H9 (cell line): Measurements from ENCODE around the gene EPS8L1. TPM values are rescaled to one million over a fixed set of nuclear protein-coding genes. Genes with fewer than 3 reads are reported as not detected.
"Not testable (repeated sequence)": the region's sequence is repeated elsewhere in the genome, so short reads cannot be mapped to it uniquely, and the experiment has no call there.

Experiments used
- DNase-seq: peaks from one replicate; pipeline ENCODE4 v3.0.0-alpha.2; 2017
- H2AFZ ChIP-seq: one replicate; pipeline ENCODE4 v1.6.1; 2013; ENCODE audit warnings: mild to moderate bottlenecking, low read length, control low read depth, moderate library complexity
- H2AK5ac ChIP-seq: 2 replicates; pipeline ENCODE4 v1.6.1; 2013; ENCODE audit warnings: low read length, control low read depth, mixed read lengths; ENCODE audit not compliant: insufficient read length
- H2BK120ac ChIP-seq: one replicate; pipeline ENCODE4 v1.6.1; 2013; ENCODE audit warnings: low read depth, mild to moderate bottlenecking, low read length, control low read depth, inconsistent platforms; ENCODE audit not compliant: poor library complexity, severe bottlenecking
- H2BK12ac ChIP-seq: 2 replicates; pipeline ENCODE4 v1.6.1; 2013; ENCODE audit warnings: low read length, control low read depth, mixed read lengths, low read depth; ENCODE audit not compliant: insufficient read length
- H2BK15ac ChIP-seq: 2 replicates; pipeline ENCODE4 v1.6.1; 2013; ENCODE audit warnings: low read depth, low read length, control low read depth
- H2BK20ac ChIP-seq: one replicate; pipeline ENCODE4 v1.6.1; 2013; ENCODE audit warnings: low read depth, mild to moderate bottlenecking, low read length, control low read depth, inconsistent platforms; ENCODE audit not compliant: poor library complexity, severe bottlenecking
- H2BK5ac ChIP-seq: 2 replicates; pipeline ENCODE4 v1.6.1; 2013; ENCODE audit warnings: low read length, control low read depth, mixed read lengths; ENCODE audit not compliant: insufficient read length
- H3K14ac ChIP-seq: 2 replicates; pipeline ENCODE4 v1.6.1; 2013; ENCODE audit warnings: low read length, control low read depth; ENCODE audit not compliant: insufficient read depth
- H3K18ac ChIP-seq: 2 replicates; pipeline ENCODE4 v1.6.1; 2013; ENCODE audit warnings: low read depth, mild to moderate bottlenecking, mixed read lengths, low read length, control low read depth; ENCODE audit not compliant: insufficient read length
- H3K23ac ChIP-seq: 2 replicates; pipeline ENCODE4 v1.6.1; 2013; ENCODE audit warnings: low read length, control low read depth, mixed read lengths, low read depth; ENCODE audit not compliant: insufficient read length
- H3K23me2 ChIP-seq: 2 replicates; pipeline ENCODE4 v1.6.1; 2013; ENCODE audit warnings: low read depth, mild to moderate bottlenecking, mixed read lengths, low read length, control low read depth; ENCODE audit not compliant: insufficient read length, poor library complexity, severe bottlenecking
- H3K27ac ChIP-seq: 2 replicates; pipeline ENCODE4 v1.5.1; 2013; ENCODE audit warnings: low read length, control low read depth, mixed read lengths, low read depth; ENCODE audit not compliant: insufficient read length
- H3K27me3 ChIP-seq: 2 replicates; pipeline ENCODE4 v1.6.1; 2013; ENCODE audit warnings: low read length, control low read depth, inconsistent platforms; ENCODE audit not compliant: insufficient read depth
- H3K4ac ChIP-seq: 2 replicates; pipeline ENCODE4 v1.6.1; 2013; ENCODE audit warnings: low read depth, mild to moderate bottlenecking, control low read depth, inconsistent platforms, low read length, moderate library complexity
- H3K4me1 ChIP-seq: 2 replicates; pipeline ENCODE4 v1.6.1; 2013; ENCODE audit warnings: low read length, control low read depth, inconsistent platforms; ENCODE audit not compliant: insufficient read depth
- H3K4me2 ChIP-seq: 2 replicates; pipeline ENCODE4 v1.6.1; 2013; ENCODE audit warnings: low read length, control low read depth, mixed read lengths; ENCODE audit not compliant: insufficient read length, insufficient read depth
- H3K56ac ChIP-seq: 2 replicates; pipeline ENCODE4 v1.6.1; 2013; ENCODE audit warnings: low read depth, mild to moderate bottlenecking, mixed read lengths, low read length, control low read depth; ENCODE audit not compliant: insufficient read length
- H3K79me1 ChIP-seq: 2 replicates; pipeline ENCODE4 v1.6.1; 2013; ENCODE audit warnings: low read depth, mild to moderate bottlenecking, moderate library complexity, low read length, control low read depth, inconsistent platforms; ENCODE audit not compliant: insufficient read depth, poor library complexity, severe bottlenecking
- H3K79me2 ChIP-seq: 2 replicates; pipeline ENCODE4 v1.6.1; 2013; ENCODE audit warnings: low read length, control low read depth, inconsistent platforms; ENCODE audit not compliant: insufficient read depth
- H3K9ac ChIP-seq: 2 replicates; pipeline ENCODE4 v1.6.1; 2013; ENCODE audit warnings: low read length, control low read depth, mixed read lengths; ENCODE audit not compliant: insufficient read length; ENCODE audit errors: extremely low read depth
- H3K9me3 ChIP-seq: one replicate; pipeline ENCODE4 v1.6.1; 2013; ENCODE audit warnings: low read depth, low read length, inconsistent platforms; ENCODE audit not compliant: control insufficient read depth
- H3T11ph ChIP-seq: one replicate; pipeline ENCODE4 v1.6.1; 2013; ENCODE audit warnings: mild to moderate bottlenecking, low read length, control low read depth, inconsistent platforms
- H4K20me1 ChIP-seq: one replicate; pipeline ENCODE4 v1.6.1; 2013; ENCODE audit not compliant: control insufficient read depth, insufficient read length, insufficient read depth
- H4K5ac ChIP-seq: 2 replicates; pipeline ENCODE4 v1.6.1; 2013; ENCODE audit warnings: low read depth, mild to moderate bottlenecking, mixed read lengths, low read length, control low read depth; ENCODE audit not compliant: insufficient read length
- H4K8ac ChIP-seq: replicated peaks from 2 replicates; pipeline ENCODE4 v1.6.1; 2013; ENCODE audit warnings: low read length, control low read depth, mixed read lengths, low read depth; ENCODE audit not compliant: insufficient read length
- H4K91ac ChIP-seq: 2 replicates; pipeline ENCODE4 v1.6.1; 2013; ENCODE audit warnings: low read depth, mild to moderate bottlenecking, moderate library complexity, mixed read lengths, low read length, control low read depth; ENCODE audit not compliant: insufficient read length
- H3K27ac Mint-ChIP-seq, 3 experiments: 2 replicates in 2 of 3; 3 replicates in 1 of 3; pipeline ENCODE4 v1.8.0; 2020 to 2021; ENCODE audit warnings: mixed read lengths in 3 of 3, mild to moderate bottlenecking in 1 of 3, moderate library complexity in 1 of 3
- H3K27me3 Mint-ChIP-seq: 2 replicates; pipeline ENCODE4 v1.8.0; 2021; ENCODE audit warnings: low read depth, mild to moderate bottlenecking, moderate library complexity, mixed read lengths
- H3K36me3 Mint-ChIP-seq, 3 experiments: 2 replicates in 2 of 3; 3 replicates in 1 of 3; pipeline ENCODE4 v1.8.0; 2020 to 2021; ENCODE audit warnings: low read depth in 3 of 3, mixed read lengths in 3 of 3; ENCODE audit not compliant: insufficient read depth in 1 of 3
- H3K4me1 Mint-ChIP-seq, 2 experiments: 2 replicates each; pipeline ENCODE4 v1.8.0; 2020; ENCODE audit warnings: mixed read lengths in 2 of 2
- H3K4me3 Mint-ChIP-seq, 2 experiments: 2 replicates in 1 of 2; 3 replicates in 1 of 2; pipeline ENCODE4 v1.8.0; 2020 to 2021; ENCODE audit warnings: mild to moderate bottlenecking in 2 of 2, mixed read lengths in 2 of 2, moderate library complexity in 1 of 2
- H3K9me3 Mint-ChIP-seq, 2 experiments: 2 replicates in 1 of 2; 3 replicates in 1 of 2; pipeline ENCODE4 v1.8.0; 2020; ENCODE audit warnings: mild to moderate bottlenecking in 2 of 2, mixed read lengths in 2 of 2, moderate library complexity in 1 of 2
- WGBS: extraction: QIAGEN DNeasy Blood & Tissue Kit; methylation state at CpG from one replicate; pipeline ENCODE4 v1.1.7; 2013; ENCODE audit warnings: missing lambda C conversion rate, low lambda C conversion rate, mixed read lengths; ENCODE audit not compliant: insufficient read length; ENCODE audit errors: extremely low coverage; 5-methylcytosine and 5-hydroxymethylcytosine counted together
- total RNA-seq: library from RNA; stranded (reverse); gene quantifications from 2 replicates; pipeline ENCODE4 v1.2.1, GENCODE V29; 2021

EPS8L1 gene
- total RNA-seq, 1 experiment from 2014 or later, result 24.0 TPM

DNA sequence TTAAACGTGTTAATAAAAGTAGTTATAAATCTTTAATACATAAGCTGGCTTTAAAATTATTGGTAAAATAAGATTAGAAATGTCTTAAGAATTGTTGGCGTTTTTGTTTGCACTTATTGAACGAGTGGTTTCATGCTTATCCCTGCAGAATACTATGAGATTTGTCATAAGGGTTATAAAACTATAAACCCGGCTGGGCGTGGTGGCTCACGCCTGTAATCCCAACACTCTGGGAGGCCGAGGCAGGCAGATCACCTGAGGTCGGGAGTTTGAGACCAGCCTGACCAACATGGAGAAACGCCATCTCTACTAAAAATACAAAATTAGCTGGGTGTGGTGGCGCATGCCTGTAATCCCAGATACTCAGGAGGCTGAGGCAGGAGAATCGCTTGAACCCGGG, 35.0 kb upstream of the EPS8L1 start:
- H3K79me1 ChIP-seq, H3K23ac ChIP-seq, H4K5ac ChIP-seq, H2BK5ac ChIP-seq, H3K27me3 Mint-ChIP-seq, H3K9ac ChIP-seq, H4K20me1 ChIP-seq, H2AFZ ChIP-seq, H2BK120ac ChIP-seq, H3K27ac ChIP-seq, H3K4ac ChIP-seq, H3K9me3 Mint-ChIP-seq, H3K4me2 ChIP-seq, H2BK12ac ChIP-seq, H3K4me1 ChIP-seq, H4K8ac ChIP-seq, H3K23me2 ChIP-seq, H3K79me2 ChIP-seq, H3K4me3 Mint-ChIP-seq, H4K91ac ChIP-seq, H3K27ac Mint-ChIP-seq, H3K18ac ChIP-seq, H3K14ac ChIP-seq, H3K27me3 ChIP-seq, DNase-seq, H2BK15ac ChIP-seq, H2BK20ac ChIP-seq, H3K56ac ChIP-seq, H3K9me3 ChIP-seq, H3K4me1 Mint-ChIP-seq, H3T11ph ChIP-seq, H2AK5ac ChIP-seq: not testable (repeated sequence)
- WGBS, result no CpG with 5 or more reads among the region's 12 CpGs
- H3K36me3 Mint-ChIP-seq, result peaks cover 13 to 42% (median 13%) of the 10 kb centered on the region in 3 experiments; a peak in 6 of 7 replicates
